Naive thymus-derived CD4-positive, alpha-beta T cell (primary cell): ENCODE data around the gene NRF1. TPM values are rescaled to one million over a fixed set of nuclear protein-coding genes. Genes with fewer than 3 reads are reported as not detected.
"Not testable (repeated sequence)": the region's sequence is repeated elsewhere in the genome, so short reads cannot be mapped to it uniquely, and the experiment has no call there.

Source experiments
- ATAC-seq: fragments of 150-1000 bp; cut with Tn5 transposase; 2 replicates; pipeline ENCODE4 v1.10.0; 2021; ENCODE audit warnings: mild to moderate bottlenecking, moderate library complexity
- CTCF ChIA-PET: fragments of 350-600 bp; sonication (Branson Sonifier 250); formaldehyde crosslinking; loops from one replicate; lab custom pipeline; 2021; ENCODE audit warnings: antibody characterized with exemption; lab: Charles Lee
- POLR2A ChIA-PET: fragments of 350-600 bp; sonication (Branson Sonifier 250); formaldehyde crosslinking; loops from one replicate; lab custom pipeline; 2021; ENCODE audit warnings: antibody characterized with exemption, inconsistent platforms; lab: Charles Lee
- DNase-seq, 9 donors: peaks; one replicate each; pipeline versions ENCODE4 v3.0.0 to v3.0.0-alpha.2; 2020 to 2022; ENCODE audit warnings: mixed read lengths in 1 of 9
- H3K27ac ChIP-seq: one replicate; pipeline ENCODE4 v1.7.0; 2013; ENCODE audit warnings: mild to moderate bottlenecking, low read depth, low read length, moderate library complexity
- H3K27me3 ChIP-seq, 2 donors: one replicate each; pipeline ENCODE4 v1.7.0; 2013; ENCODE audit warnings: low read length in 2 of 2, mild to moderate bottlenecking in 2 of 2, moderate library complexity in 2 of 2; ENCODE audit not compliant: control insufficient read depth in 2 of 2, insufficient read depth in 2 of 2
- H3K36me3 ChIP-seq, 3 experiments: 1 replicate in 2 of 3; 2 replicates in 1 of 3; pipeline ENCODE4 v1.7.0; 2013; ENCODE audit warnings: low read length in 3 of 3, mild to moderate bottlenecking in 3 of 3, moderate library complexity in 1 of 3; ENCODE audit not compliant: insufficient read depth in 3 of 3, control insufficient read depth in 2 of 3
- H3K4me1 ChIP-seq, 2 donors: one replicate each; pipeline ENCODE4 v1.7.0; 2013; ENCODE audit warnings: low read length in 2 of 2, mild to moderate bottlenecking in 2 of 2, moderate library complexity in 1 of 2; ENCODE audit not compliant: control insufficient read depth in 2 of 2, insufficient read depth in 2 of 2
- H3K4me3 ChIP-seq: 2 replicates; pipeline ENCODE4 v1.7.0; 2013; ENCODE audit warnings: mild to moderate bottlenecking, low read length
- H3K9me3 ChIP-seq, 3 experiments: 1 replicate in 2 of 3; 2 replicates in 1 of 3; pipeline ENCODE4 v1.7.0; 2013; ENCODE audit warnings: low read length in 3 of 3; ENCODE audit not compliant: control insufficient read depth in 2 of 3
- H3K27ac Mint-ChIP-seq, 9 donors: one replicate each; pipeline ENCODE4 v1.8.0; 2020 to 2022; ENCODE audit warnings: mixed read lengths in 9 of 9, mild to moderate bottlenecking in 8 of 9, moderate library complexity in 5 of 9, inconsistent platforms in 2 of 9
- H3K27me3 Mint-ChIP-seq, 5 donors: one replicate each; pipeline ENCODE4 v1.8.0; 2021 to 2022; ENCODE audit warnings: mixed read lengths in 5 of 5, mild to moderate bottlenecking in 1 of 5
- H3K36me3 Mint-ChIP-seq, 5 donors: one replicate each; pipeline ENCODE4 v1.8.0; 2020 to 2022; ENCODE audit warnings: mixed read lengths in 5 of 5, mild to moderate bottlenecking in 3 of 5, inconsistent platforms in 1 of 5
- H3K4me1 Mint-ChIP-seq, 7 donors: one replicate each; pipeline ENCODE4 v1.8.0; 2020 to 2022; ENCODE audit warnings: mixed read lengths in 7 of 7, mild to moderate bottlenecking in 3 of 7, inconsistent platforms in 1 of 7
- H3K4me3 Mint-ChIP-seq, 10 donors: one replicate each; pipeline ENCODE4 v1.8.0; 2020 to 2022; ENCODE audit warnings: mild to moderate bottlenecking in 10 of 10, mixed read lengths in 10 of 10, moderate library complexity in 6 of 10, inconsistent platforms in 2 of 10
- H3K9me3 Mint-ChIP-seq, 11 donors: one replicate each; pipeline ENCODE4 v1.8.0; 2020 to 2022; ENCODE audit warnings: mixed read lengths in 11 of 11, mild to moderate bottlenecking in 4 of 11, inconsistent platforms in 1 of 11, moderate library complexity in 1 of 11
- intact Hi-C, 2 donors: fragments of 100-400 bp; cut with micrococcal nuclease; formaldehyde crosslinking; loops; one replicate each; pipeline ENCODE4 v1.15.1; 2023
- polyA plus RNA-seq, 2 donors: library from polyadenylated mRNA; unstranded; fragments of 300-500 nt; fragmentation: Illumina TruSeq; gene quantifications; one replicate each; pipeline ENCODE4 v1.2.3, GENCODE V29; 2021
- total RNA-seq, 6 experiments: library from RNA in 5 of 6; stranded (reverse) in 5 of 6; gene quantifications; 1 replicate in 5 of 6; 2 replicates in 1 of 6; pipeline ENCODE4 v1.2.3 and lab custom pipeline; 2021 to 2026

The NRF1 gene
- total and polyA plus RNA-seq, 7 experiments from 2014 or later, result 24.7 to 49.3 (median 35.3) TPM

GRCh38 chr7:129636030-129636550 lies 24.6 kb downstream of the NRF1 start:
- ATAC-seq, H3K9me3 ChIP-seq, H3K4me1 ChIP-seq, H3K36me3 ChIP-seq, H3K4me3 ChIP-seq, H3K27me3 ChIP-seq, H3K27me3 Mint-ChIP-seq, H3K9me3 Mint-ChIP-seq, H3K27ac ChIP-seq, POLR2A ChIA-PET, H3K36me3 Mint-ChIP-seq, H3K4me3 Mint-ChIP-seq, DNase-seq: not testable (repeated sequence)
- Mint-ChIP-seq H3K27ac (peak overlapping the region in 3 of 9 donors; percentile 2 to 60 (median 25)), H3K4me1 (peaks cover 16 to 68% (median 50%) of the 10 kb centered on the region in 7 donors)
- CTCF ChIA-PET, result interaction anchor here (0.6 kb wide), 1 partner anchor 545 kb away, joined by 3 read pairs; no protein-coding TSS in a partner anchor
- intact Hi-C loops, result loop anchor here (5.0 kb wide), 3 partner anchors 39 to 414 kb away; partner anchors contain the start of gene SMKR1 (in 1 of the 2)

GRCh38 chr7:129636641-129637040 lies 25.1 kb downstream of the NRF1 start:
- CTCF ChIA-PET, result interaction anchor here (0.6 to 0.7 kb wide), 2 partner anchors 13 to 545 kb away, joined by 3 read pairs; no protein-coding TSS in a partner anchor
- ATAC-seq, result no peak

GRCh38 chr7:129640400-129640799 lies 28.9 kb downstream of the NRF1 start:
- no peak for ATAC-seq
- Histone ChIP-seq H3K36me3 (no peaks in the 10 kb centered on the region), H3K4me3 (no peak overlapping the region), H3K9me3 (no peaks in the 10 kb centered on the region), H3K27ac (no peak overlapping the region), H3K4me1 (peaks cover 0 to 3% of the 10 kb centered on the region in 2 donors), H3K27me3 (no peaks in the 10 kb centered on the region)
- no peak for DNase-seq
- peaks cover 0 to 7% (median 0%) of the 10 kb centered on the region in 5 donors for H3K36me3 Mint-ChIP-seq
- no peak overlapping the region for H3K4me3 Mint-ChIP-seq
- intact Hi-C loops, result loop anchor here in 1 of 2 donors (10.0 kb wide), 1 partner anchor 54 kb away; no protein-coding TSS in a partner anchor
- H3K4me1 Mint-ChIP-seq, result peaks cover 18 to 66% (median 47%) of the 10 kb centered on the region in 7 donors
- no peaks in the 10 kb centered on the region for H3K9me3 Mint-ChIP-seq
- H3K27me3 Mint-ChIP-seq, result no peaks in the 10 kb centered on the region
- H3K27ac Mint-ChIP-seq, result no peak overlapping the region
- POLR2A ChIA-PET, result interaction anchor here (0.6 kb wide), 1 partner anchor 418 kb away, joined by 3 read pairs; no protein-coding TSS in a partner anchor
- CTCF ChIA-PET, result interaction anchor here (0.6 to 1.1 kb wide), 2 partner anchors 58 to 68 kb away, joined by 3 to 4 read pairs; no protein-coding TSS in a partner anchor

More at GRCh38 chr7:129636641-129637040, 25.1 kb downstream of the NRF1 start:
- H3K9me3 Mint-ChIP-seq, result no peaks in the 10 kb centered on the region
- no peaks in the 10 kb centered on the region for H3K27me3 ChIP-seq
- no peaks in the 10 kb centered on the region for H3K36me3 Mint-ChIP-seq
- no peak overlapping the region for H3K4me3 ChIP-seq
- DNase-seq, result no peak
- peak overlapping the region in 1 of 9 donors; percentile 25 for H3K27ac Mint-ChIP-seq
- peaks cover 16 to 68% (median 54%) of the 10 kb centered on the region in 7 donors for H3K4me1 Mint-ChIP-seq
- no peaks in the 10 kb centered on the region for H3K27me3 Mint-ChIP-seq
- H3K27ac ChIP-seq, result no peak overlapping the region
- POLR2A ChIA-PET, result no interaction called here
- no peaks in the 10 kb centered on the region for H3K36me3 ChIP-seq
- peaks cover 0 to 3% of the 10 kb centered on the region in 2 donors for H3K4me1 ChIP-seq
- H3K4me3 Mint-ChIP-seq, result no peak overlapping the region
- H3K9me3 ChIP-seq, result no peaks in the 10 kb centered on the region
- intact Hi-C loops, result loop anchor here (5.0 kb wide), 3 partner anchors 39 to 414 kb away; partner anchors contain the start of gene SMKR1 (in 1 of the 2)

GRCh38 chr7:129642871-129643549 lies 31.5 kb downstream of the NRF1 start:
- Histone ChIP-seq H3K9me3 (no peaks in the 10 kb centered on the region), H3K36me3 (no peaks in the 10 kb centered on the region), H3K27me3 (no peaks in the 10 kb centered on the region), H3K4me1 (peaks cover 0 to 3% of the 10 kb centered on the region in 2 donors), H3K4me3 (no peak overlapping the region), H3K27ac (no peak overlapping the region)
- intact Hi-C loops, result loop anchor here in 1 of 2 donors (10.0 kb wide), 1 partner anchor 52 kb away; no protein-coding TSS in a partner anchor
- ATAC-seq (no peak), DNase-seq (no peak)
- ChIA-PET POLR2A (interaction anchor here (0.6 kb wide), 1 partner anchor 96 kb away, joined by 3 read pairs; no protein-coding TSS in a partner anchor), CTCF (interaction anchor here (0.8 to 3.8 kb wide), 5 partner anchors 10 to 275 kb away, joined by 3 to 18 read pairs (median 4); partner anchors contain the start of gene STRIP2)
- no peaks in the 10 kb centered on the region for H3K27me3 Mint-ChIP-seq
- H3K9me3 Mint-ChIP-seq, result no peaks in the 10 kb centered on the region
- peaks cover 0 to 14% (median 9%) of the 10 kb centered on the region in 5 donors for H3K36me3 Mint-ChIP-seq
- H3K27ac Mint-ChIP-seq, result no peak overlapping the region
- H3K4me1 Mint-ChIP-seq, result peaks cover 9 to 61% (median 36%) of the 10 kb centered on the region in 7 donors
- no peak overlapping the region for H3K4me3 Mint-ChIP-seq

GRCh38 chr7:129643550-129644170 lies 32.1 kb downstream of the NRF1 start:
- Mint-ChIP-seq H3K4me1 (peaks cover 5 to 58% (median 33%) of the 10 kb centered on the region in 7 donors), H3K4me3 (no peak overlapping the region), H3K36me3 (peaks cover 0 to 18% (median 13%) of the 10 kb centered on the region in 5 donors), H3K9me3 (no peaks in the 10 kb centered on the region), H3K27ac (no peak overlapping the region), H3K27me3 (no peaks in the 10 kb centered on the region)
- ChIA-PET CTCF (interaction anchor here (0.7 to 3.8 kb wide), 6 partner anchors 11 to 275 kb away, joined by 3 to 18 read pairs (median 4); partner anchors contain the start of gene STRIP2), POLR2A (no interaction called here)
- H3K9me3 ChIP-seq, result no peaks in the 10 kb centered on the region
- ATAC-seq, result no peak
- no peaks in the 10 kb centered on the region for H3K36me3 ChIP-seq
- no peak overlapping the region for H3K4me3 ChIP-seq
- no peak for DNase-seq
- no peaks in the 10 kb centered on the region for H3K27me3 ChIP-seq
- intact Hi-C loops, result loop anchor here in 1 of 2 donors (1.0 to 10.0 kb wide), 2 partner anchors 51 to 276 kb away; no protein-coding TSS in a partner anchor
- H3K27ac ChIP-seq, result no peak overlapping the region
- H3K4me1 ChIP-seq, result no peaks in the 10 kb centered on the region
